DLD1 (cell line): Measurements from ENCODE around the gene KSR2.

ENCODE experiments used
- in situ Hi-C: cut with HindIII; loops from 2 replicates; pipeline ENCODE4 v1.10.0; 2017; ENCODE audit warnings: low sequenced_read_pairs

KSR2 gene

GRCh38 chr12:117555889-117556288, 412.9 kb downstream of the KSR2 start:
- in situ Hi-C loops = no loop called here

- in situ Hi-C loops = no loop called here
Observed at GRCh38 chr12:117552971-117553370, 415.8 kb downstream of the KSR2 start.

- in situ Hi-C loops = no loop called here
Observed at GRCh38 chr12:117551665-117552064, 417.1 kb downstream of the KSR2 start.

GRCh38 chr12:117547209-117547608, 421.6 kb downstream of the KSR2 start:
- in situ Hi-C loops = no loop called here

- in situ Hi-C loops = no loop called here
Observed at GRCh38 chr12:117545216-117545615, 423.6 kb downstream of the KSR2 start.

GRCh38 chr12:117540011-117540410, 428.8 kb downstream of the KSR2 start:
- in situ Hi-C loops = no loop called here

- in situ Hi-C loops = no loop called here
Observed at GRCh38 chr12:117538926-117539325, 429.9 kb downstream of the KSR2 start.

GRCh38 chr12:117538032-117538690, 430.6 kb downstream of the KSR2 start:
- in situ Hi-C loops = no loop called here

GRCh38 chr12:117533687-117534086, 435.1 kb downstream of the KSR2 start:
- in situ Hi-C loops = no loop called here

GRCh38 chr12:117530796-117531195, 438.0 kb downstream of the KSR2 start:
- in situ Hi-C loops = no loop called here

GRCh38 chr12:117528538-117528937, 440.3 kb downstream of the KSR2 start:
- in situ Hi-C loops = no loop called here

GRCh38 chr12:117527479-117527855, 441.3 kb downstream of the KSR2 start:
- in situ Hi-C loops = no loop called here

GRCh38 chr12:117526757-117527478, 441.9 kb downstream of the KSR2 start:
- in situ Hi-C loops = no loop called here

GRCh38 chr12:117525766-117526165, 443.0 kb downstream of the KSR2 start:
- in situ Hi-C loops = no loop called here

- in situ Hi-C loops = no loop called here
Observed at GRCh38 chr12:117524806-117525205, 444.0 kb downstream of the KSR2 start.

- in situ Hi-C loops = no loop called here
Observed at GRCh38 chr12:117523971-117524370, 444.8 kb downstream of the KSR2 start.

GRCh38 chr12:117522559-117522958, 446.2 kb downstream of the KSR2 start:
- in situ Hi-C loops = no loop called here

- in situ Hi-C loops = no loop called here
Observed at GRCh38 chr12:117521867-117522266, 446.9 kb downstream of the KSR2 start.

- in situ Hi-C loops = no loop called here
Observed at GRCh38 chr12:117521346-117521745, 447.4 kb downstream of the KSR2 start.

GRCh38 chr12:117518594-117519270, 450.1 kb downstream of the KSR2 start:
- in situ Hi-C loops = no loop called here

GRCh38 chr12:117517219-117517739, 451.5 kb downstream of the KSR2 start:
- in situ Hi-C loops = no loop called here

GRCh38 chr12:117516034-117516433, 452.8 kb downstream of the KSR2 start:
- in situ Hi-C loops = no loop called here
